GM18868 (cell line): Measurements from ENCODE around the gene GALK2.

Source experiments
- ATAC-seq: cut with Tn5 transposase; IDR thresholded peaks from one replicate; pipeline ENCODE4 v1.9.1; 2021; ENCODE audit warnings: mild to moderate bottlenecking, moderate library complexity; ENCODE audit not compliant: unreplicated experiment

Gene GALK2

GRCh38 chr15:49169880-49170597 is at the start of gene GALK2:
Gene GALK2 (plus strand): TSS chr15:49170247. CDS start chr15:49170323, 76 bp downstream.
- ATAC-seq: peak; percentile 96

GRCh38 chr15:49120832-49121231 is 49.2 kb upstream of the GALK2 start:
- no peak for ATAC-seq

- no peak for ATAC-seq
Measured at GRCh38 chr15:49121901-49122300, 48.1 kb upstream of the GALK2 start.

- no peak for ATAC-seq
Measured at GRCh38 chr15:49122541-49123062, 47.4 kb upstream of the GALK2 start.

GRCh38 chr15:49124371-49124770 is 45.7 kb upstream of the GALK2 start:
- no peak for ATAC-seq

GRCh38 chr15:49131403-49131802 is 38.6 kb upstream of the GALK2 start:
- no peak for ATAC-seq

- ATAC-seq: no peak
Measured at GRCh38 chr15:49134683-49135341, 35.2 kb upstream of the GALK2 start.

GRCh38 chr15:49135342-49135857 is 34.6 kb upstream of the GALK2 start:
- no peak for ATAC-seq

GRCh38 chr15:49135911-49136310 is 34.1 kb upstream of the GALK2 start:
- no peak for ATAC-seq

GRCh38 chr15:49137861-49138260 is 32.2 kb upstream of the GALK2 start:
- no peak for ATAC-seq

GRCh38 chr15:49145651-49146609 is 24.1 kb upstream of the GALK2 start:
- peak; percentile 42 for ATAC-seq

- ATAC-seq: no peak
Measured at GRCh38 chr15:49148298-49148697, 21.7 kb upstream of the GALK2 start.

GRCh38 chr15:49148727-49149126 is 21.3 kb upstream of the GALK2 start:
- no peak for ATAC-seq

- ATAC-seq: no peak
Measured at GRCh38 chr15:49151831-49152230, 18.2 kb upstream of the GALK2 start.

- ATAC-seq: no peak
Measured at GRCh38 chr15:49152552-49153312, 17.3 kb upstream of the GALK2 start.

GRCh38 chr15:49154359-49154758 is 15.7 kb upstream of the GALK2 start:
- ATAC-seq: no peak

GRCh38 chr15:49154799-49155109 is 15.3 kb upstream of the GALK2 start:
- ATAC-seq: peak; percentile 10

- peak; percentile 91 for ATAC-seq
Measured at GRCh38 chr15:49155110-49155833, 14.8 kb upstream of the GALK2 start, which contains the start of gene COPS2. Gene COPS2 (minus strand): TSS chr15:49155599. CDS start chr15:49155578, 21 bp downstream.

GRCh38 chr15:49155834-49156627 is 14.0 kb upstream of the GALK2 start:
- peak; percentile 24 for ATAC-seq
